ENCODE data around the gene CNTNAP1. TPM values are rescaled to one million over a fixed set of nuclear protein-coding genes. Genes with fewer than 3 reads are reported as not detected.

Gene CNTNAP1
- polyA plus RNA-seq, 1 experiment = 53.7 TPM

- ChIA-PET POLR2A (interaction anchor here (0.6 kb wide), 1 partner anchor 66 kb away, joined by 7 read pairs; no protein-coding TSS in a partner anchor), CTCF (no interaction called here)
- TF ChIP-seq CTCF (IDR thresholded peaks at IDR 0.05; ENCODE audit: low read depth, low read length) = no peak
- no peak for DNase-seq (ENCODE audit: low read depth, low spot score)
- Histone ChIP-seq H3K9me3 (ENCODE audit: control insufficient read depth, insufficient read depth, low read length) (no peaks in the 10 kb centered on the region; the same call in 1 of the 2 replicates), H3K27ac (ENCODE audit: low read depth, low read length) (no peak overlapping the region), H3K4me3 (ENCODE audit: low read depth, low read length) (no peak overlapping the region), H3K27me3 (ENCODE audit: control insufficient read depth, insufficient read depth, low read length) (no peaks in the 10 kb centered on the region)
Observed at GRCh38 chr17:42672038-42672437, 10.3 kb upstream of the CNTNAP1 start.

GRCh38 chr17:42673266-42673884 lies 9.0 kb upstream of the CNTNAP1 start:
- no peak for TF ChIP-seq CTCF (IDR thresholded peaks at IDR 0.05; ENCODE audit: low read depth, low read length)
- ChIA-PET POLR2A (interaction anchor here (1.1 kb wide), 1 partner anchor 65 kb away, joined by 5 read pairs; the partner anchor contains the start of genes RETREG3 and TUBG1), CTCF (interaction anchor here (0.6 kb wide), 1 partner anchor 12 kb away, joined by 3 read pairs; no protein-coding TSS in a partner anchor)
- Histone ChIP-seq H3K4me3 (ENCODE audit: low read depth, low read length) (peak overlapping the region; percentile 89), H3K27me3 (ENCODE audit: control insufficient read depth, insufficient read depth, low read length) (no peaks in the 10 kb centered on the region), H3K27ac (ENCODE audit: low read depth, low read length) (no peak overlapping the region), H3K9me3 (ENCODE audit: control insufficient read depth, insufficient read depth, low read length) (no peaks in the 10 kb centered on the region; the same call in 1 of the 2 replicates)
- no peak for DNase-seq (ENCODE audit: low read depth, low spot score)

GRCh38 chr17:42673885-42674754 lies 8.2 kb upstream of the CNTNAP1 start:
- Histone ChIP-seq H3K27ac (ENCODE audit: low read depth, low read length) (peak overlapping the region; percentile 31), H3K9me3 (ENCODE audit: control insufficient read depth, insufficient read depth, low read length) (no peaks in the 10 kb centered on the region; the same call in 1 of the 2 replicates), H3K4me3 (ENCODE audit: low read depth, low read length) (peak overlapping the region; percentile 89), H3K27me3 (ENCODE audit: control insufficient read depth, insufficient read depth, low read length) (no peaks in the 10 kb centered on the region)
- ChIA-PET CTCF (interaction anchor here (0.5 to 1.2 kb wide), 4 partner anchors 10 to 309 kb away, joined by 3 to 4 read pairs (median 4); partner anchors contain the start of gene TUBG1), POLR2A (interaction anchor here (1.1 kb wide), 1 partner anchor 65 kb away, joined by 5 read pairs; the partner anchor contains the start of genes RETREG3 and TUBG1)
- no peak for DNase-seq (ENCODE audit: low read depth, low spot score)
- TF ChIP-seq CTCF (IDR thresholded peaks at IDR 0.05; ENCODE audit: low read depth, low read length) = peak; percentile 58

- Histone ChIP-seq H3K27ac (ENCODE audit: low read depth, low read length) (peak overlapping the region; percentile 31), H3K27me3 (ENCODE audit: control insufficient read depth, insufficient read depth, low read length) (no peaks in the 10 kb centered on the region), H3K9me3 (ENCODE audit: control insufficient read depth, insufficient read depth, low read length) (no peaks in the 10 kb centered on the region; the same call in 1 of the 2 replicates), H3K4me3 (ENCODE audit: low read depth, low read length) (peak overlapping the region; percentile 89)
- CTCF ChIA-PET = interaction anchor here (0.5 to 1.2 kb wide), 3 partner anchors 9 to 308 kb away, joined by 3 to 4 read pairs (median 4); partner anchors contain the start of gene TUBG1
- no peak for TF ChIP-seq CTCF (IDR thresholded peaks at IDR 0.05; ENCODE audit: low read depth, low read length)
- DNase-seq (ENCODE audit: low read depth, low spot score) = no peak
- POLR2A ChIA-PET = no interaction called here
Observed at GRCh38 chr17:42674755-42675347, 7.5 kb upstream of the CNTNAP1 start.

Data from AG04450 (cell line).